NCI-H69 (cell line): ENCODE results near the gene SNAPC3.
A peak's percentile ranks its signal among the peaks of the same experiment; 100 is the strongest.

Experiments used
- DNase-seq: peaks from one replicate; lab custom pipeline; 2025; lab: John Stamatoyannopoulos, UW

The SNAPC3 gene

DNA sequence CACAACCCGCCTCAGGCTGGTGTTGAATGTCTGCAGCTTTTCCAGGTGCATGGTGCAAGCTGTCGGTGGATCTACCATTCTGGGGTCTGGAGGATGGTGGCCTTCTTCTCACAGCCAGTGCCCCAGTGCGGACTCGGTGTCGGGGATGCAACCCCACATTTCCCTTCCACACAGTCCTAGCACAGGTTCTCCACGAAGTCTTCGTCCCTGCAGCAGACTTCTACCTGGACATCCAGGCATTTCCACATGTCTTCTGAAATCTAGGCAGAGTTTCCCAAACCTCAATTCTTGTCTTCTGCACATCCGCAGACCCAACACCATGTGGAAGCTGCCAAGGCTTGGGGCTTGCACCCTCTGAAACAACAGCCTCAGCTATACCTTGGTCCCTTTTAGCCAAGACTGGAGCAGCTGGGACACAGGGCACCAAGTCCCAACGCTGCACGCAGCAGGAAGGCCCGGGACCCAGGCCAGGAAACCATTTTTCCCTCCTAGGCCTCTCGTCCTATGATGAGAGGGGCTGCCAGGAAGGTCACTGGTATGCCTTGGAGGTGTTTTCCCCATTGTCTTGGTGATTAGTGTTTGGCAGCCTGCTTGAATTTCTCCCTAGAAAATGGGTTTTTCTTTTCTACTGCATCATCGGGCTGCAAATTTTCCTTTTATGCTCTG lies 69.9 kb downstream of the SNAPC3 start:
- no peak for DNase-seq

DNA sequence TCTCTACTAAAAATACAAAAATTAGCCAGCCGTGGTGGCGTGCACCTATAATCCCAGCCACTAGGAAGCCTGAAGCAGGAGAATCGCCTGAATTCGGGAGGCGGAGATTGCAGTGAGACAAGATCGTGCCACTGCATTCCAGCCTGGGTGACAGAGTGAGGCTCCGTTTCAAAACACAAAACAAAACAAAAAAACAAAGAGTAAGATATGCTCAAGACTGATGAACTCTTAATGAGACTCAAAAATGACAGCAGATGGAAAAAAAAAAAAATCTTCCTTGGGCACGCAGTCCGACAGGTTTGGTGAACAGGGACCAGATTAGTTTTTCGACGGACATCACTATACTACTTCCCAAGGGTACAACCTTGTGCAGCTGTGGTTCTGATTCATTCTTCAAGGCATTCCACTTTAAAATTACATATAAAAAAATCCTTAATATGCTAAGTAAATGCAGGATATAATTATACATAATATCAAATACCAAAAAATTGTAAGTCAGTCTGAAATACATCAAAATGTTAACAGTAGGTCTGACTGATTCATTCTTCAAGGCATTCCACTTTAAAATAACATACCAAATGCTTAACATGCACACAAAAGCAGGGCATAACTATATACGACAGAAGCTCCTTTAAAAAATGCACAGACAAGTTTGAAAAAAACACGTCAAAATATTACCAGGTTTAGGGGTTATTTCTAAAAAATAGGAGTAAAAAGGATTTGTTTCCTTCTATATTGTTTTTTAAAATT lies 75.7 kb downstream of the SNAPC3 start:
- DNase-seq = no peak

DNA sequence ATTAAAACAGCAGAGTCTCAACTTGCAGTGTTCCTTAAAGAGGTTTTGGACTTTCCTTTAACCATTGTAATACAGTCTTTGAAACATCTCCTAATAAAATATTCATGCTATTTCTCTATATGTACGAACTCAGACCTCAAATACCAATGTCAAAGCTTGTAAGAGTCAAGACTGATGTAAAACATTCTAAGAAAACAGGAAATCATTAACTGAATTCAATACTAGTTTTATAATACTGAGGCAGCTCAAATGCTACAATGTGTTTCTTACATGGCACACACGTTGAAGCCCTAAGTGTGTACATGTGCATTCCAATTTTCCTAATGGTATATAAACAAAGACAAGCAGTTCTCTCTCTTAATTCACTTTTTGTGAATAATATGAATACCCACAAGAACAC lies 76.5 kb downstream of the SNAPC3 start:
- no peak for DNase-seq

DNA sequence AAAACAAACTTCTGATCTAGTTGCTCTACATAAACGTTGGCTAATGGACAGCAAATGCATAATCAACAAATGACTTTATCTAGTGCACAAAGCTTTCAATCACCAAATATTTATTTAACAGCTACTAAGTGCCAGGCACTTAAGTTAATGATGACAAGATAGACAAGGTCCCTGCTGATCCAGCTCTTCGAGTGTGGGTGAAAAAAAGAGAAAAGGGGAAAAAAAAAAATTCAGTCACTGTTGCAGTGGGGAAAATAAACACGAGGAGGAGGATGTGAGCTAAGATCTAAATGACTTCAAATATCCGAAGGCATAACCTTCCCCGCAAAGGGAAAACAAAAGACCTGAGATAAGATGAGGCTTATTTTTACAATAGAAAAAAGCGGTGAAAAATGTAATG lies 78.5 kb downstream of the SNAPC3 start:
- DNase-seq = peak; percentile 88

DNA sequence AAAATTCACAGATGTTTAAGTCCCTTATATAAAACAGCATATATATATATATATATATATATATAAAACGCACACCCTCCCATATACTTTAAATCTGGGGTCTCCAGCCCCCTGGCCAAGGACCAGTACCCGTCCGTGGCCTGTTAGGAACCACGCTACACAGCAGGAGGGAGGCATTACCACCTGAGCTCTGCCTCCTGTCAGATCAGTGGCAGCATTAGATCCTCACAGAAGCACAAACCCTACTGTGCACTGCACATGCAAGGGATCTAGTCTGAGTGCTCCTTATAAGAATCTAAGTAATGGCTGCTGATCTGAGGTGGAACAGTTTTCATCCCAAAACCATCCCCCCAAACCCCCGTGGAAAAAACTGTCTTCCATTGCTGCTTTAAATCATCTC lies 79.1 kb downstream of the SNAPC3 start:
- DNase-seq = peak; percentile 44

DNA sequence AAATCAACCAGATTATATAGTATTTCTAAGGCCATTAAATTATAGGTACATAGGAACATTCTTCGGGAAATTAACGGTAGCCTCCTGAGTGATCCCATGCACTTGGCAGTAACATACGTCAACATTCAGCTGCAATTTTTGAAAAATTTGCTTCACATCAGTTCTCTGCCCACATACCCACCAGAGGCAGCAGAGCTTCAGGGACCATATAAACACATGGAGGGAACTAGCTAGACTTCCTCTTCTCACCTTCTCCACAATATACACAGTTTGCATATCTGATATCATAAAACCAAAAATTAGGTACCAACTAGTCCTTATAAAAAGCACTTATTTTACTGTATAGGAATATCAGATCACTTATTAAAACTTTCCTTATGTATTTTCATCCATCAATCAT lies 83.2 kb downstream of the SNAPC3 start:
- no peak for DNase-seq

DNA sequence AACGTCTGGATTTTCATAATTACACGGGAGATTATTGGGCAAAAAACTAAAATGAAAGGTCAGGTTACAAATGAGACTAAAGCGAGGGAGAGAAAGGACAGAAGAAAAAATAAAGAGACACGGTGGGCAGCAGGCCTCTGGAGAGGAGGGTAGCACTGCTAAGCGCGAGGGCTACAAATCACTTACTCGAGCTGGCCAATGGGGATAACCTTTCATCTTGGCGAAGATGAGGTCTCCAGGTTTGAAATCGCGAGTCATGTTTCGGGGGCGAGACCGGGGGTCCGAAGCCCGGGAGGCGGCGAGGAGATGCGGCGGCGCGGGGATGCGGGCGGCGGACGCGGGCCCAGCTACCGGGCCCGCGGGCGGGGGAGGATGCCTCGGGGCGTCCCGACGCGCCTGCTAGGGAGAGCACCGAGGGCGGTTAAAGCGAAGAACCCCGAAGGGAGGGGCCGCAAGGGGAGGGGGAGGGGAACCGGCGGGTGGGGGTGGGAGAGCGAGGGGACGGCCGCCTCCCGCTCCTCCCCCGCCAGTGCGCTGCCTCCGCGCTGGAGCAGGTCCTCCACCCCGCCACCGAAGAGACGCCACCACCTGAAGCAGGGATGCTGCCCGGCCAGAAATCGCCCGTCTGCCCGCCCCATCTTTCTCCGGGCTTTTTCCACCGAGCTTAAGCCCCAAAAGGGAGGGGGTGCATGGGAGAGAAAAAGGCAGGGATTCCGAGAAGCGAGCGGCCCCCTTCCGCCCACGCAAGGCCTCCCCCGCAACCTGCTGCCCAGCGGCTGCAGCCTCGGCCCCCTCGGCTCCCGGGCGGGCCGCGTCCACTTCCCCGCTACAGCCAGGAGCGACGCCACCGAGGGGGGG lies 87.5 kb downstream of the SNAPC3 start:
- DNase-seq = peak; percentile 86

DNA sequence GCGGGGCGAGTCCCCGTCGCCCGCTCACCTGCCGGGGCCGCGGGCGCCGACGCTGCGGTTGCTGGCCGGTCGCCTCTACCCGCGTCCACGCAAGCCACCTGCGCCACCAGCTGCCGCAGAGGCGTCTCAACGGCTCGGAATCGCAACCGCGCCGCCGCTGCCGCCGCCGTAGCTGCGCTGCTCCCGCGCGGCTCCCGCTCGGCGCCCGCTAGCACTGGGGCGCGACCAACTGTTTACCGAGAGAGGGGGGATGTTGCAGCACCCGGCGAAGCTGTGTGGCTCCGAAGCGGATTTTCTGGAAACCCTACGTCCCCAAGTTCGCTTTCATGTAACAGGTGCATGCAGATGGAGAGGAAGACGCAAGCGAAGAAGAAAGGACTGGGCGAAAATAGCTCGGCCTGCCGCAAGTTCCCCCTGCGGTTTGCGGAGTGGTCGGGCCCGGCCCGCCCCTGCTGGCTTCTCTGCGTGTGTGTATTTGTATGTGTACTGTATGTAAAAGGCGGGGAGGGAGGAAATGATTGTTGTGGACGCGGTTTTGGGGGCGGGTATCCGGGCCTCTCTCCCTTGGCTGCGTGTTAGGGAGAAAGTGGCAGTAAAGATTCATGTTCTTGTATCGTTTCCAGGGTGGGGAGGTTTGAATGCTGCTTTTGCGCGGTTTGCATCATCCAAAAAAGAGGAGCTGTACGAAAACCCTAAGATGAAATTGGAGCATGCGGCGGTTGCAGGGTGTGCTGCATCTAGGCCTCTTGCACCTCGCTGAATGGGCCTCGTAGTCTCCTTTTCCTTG lies 88.3 kb downstream of the SNAPC3 start, which contains the start of gene PSIP1:
Gene PSIP1, minus strand, starts transcription at position 182 of the 787 bp plus-strand sequence. CDS start 782 bp downstream, outside the sequence.
- peak; percentile 97 for DNase-seq
